Gastrocnemius medialis (tissue), 4 donors: ENCODE data around the gene MRFAP1. TPM values are rescaled to one million over a fixed set of nuclear protein-coding genes. Genes with fewer than 3 reads are reported as not detected.

Experiments used
- ATAC-seq, 2 donors: fragments of 150-250 bp; one replicate each; pipeline ENCODE4 v1.9.1; 2016
- DNase-seq, 2 donors: peaks; one replicate each; pipeline ENCODE4 v3.0.0-alpha.2; 2019
- H3K27ac ChIP-seq, 4 donors: fragments of 200-600 bp; sonication (generic); 1 replicate in 1 of 4; 2 replicates in 3 of 4; pipeline ENCODE4 v1.5.1; 2016 to 2018; ENCODE audit warnings: mild to moderate bottlenecking in 2 of 4, moderate library complexity in 1 of 4
- H3K27me3 ChIP-seq, 3 donors: fragments of 200-600 bp; sonication (generic) in 2 of 3; 1 replicate in 1 of 3; 2 replicates in 2 of 3; pipeline versions ENCODE4 v1.5.1 to v1.6.0; 2016 to 2019; ENCODE audit warnings: mild to moderate bottlenecking in 1 of 3, moderate library complexity in 1 of 3
- H3K36me3 ChIP-seq, 2 donors: fragments of 200-600 bp; sonication (generic) in 1 of 2; one replicate each; pipeline ENCODE4 v1.5.1; 2017 to 2018
- H3K4me1 ChIP-seq, 2 donors: fragments of 200-600 bp; sonication (generic) in 1 of 2; one replicate each; pipeline ENCODE4 v1.5.1; 2016 to 2017; ENCODE audit warnings: mild to moderate bottlenecking in 2 of 2
- H3K4me3 ChIP-seq, 4 donors: fragments of 200-600 bp; sonication (generic) in 3 of 4; 1 replicate in 1 of 4; 2 replicates in 3 of 4; pipeline ENCODE4 v1.5.1; 2016 to 2019; ENCODE audit warnings: mild to moderate bottlenecking in 2 of 4
- H3K9me3 ChIP-seq, 3 donors: fragments of 200-600 bp; sonication (generic) in 2 of 3; 1 replicate in 1 of 3; 2 replicates in 2 of 3; pipeline ENCODE4 v1.5.1; 2016 to 2019
- POLR2A ChIP-seq, 2 donors: fragments of 450-650 bp; IDR thresholded peaks; one replicate each; pipeline ENCODE4 v1.6.1; 2017; ENCODE audit warnings: antibody characterized with exemption in 2 of 2, mild to moderate bottlenecking in 2 of 2, moderate library complexity in 2 of 2
- in situ Hi-C, 4 donors: fragments of 200-750 bp; cut with MboI; loops; one replicate each; pipeline versions ENCODE4 v1.15.0 to v1.8.0; 2017; ENCODE audit warnings: low sequenced_read_pairs in 4 of 4
- intact Hi-C: fragments of 100-400 bp; cut with DNase I; formaldehyde crosslinking; loops from one replicate; pipeline ENCODE4 v1.15.1; 2023; ENCODE audit warnings: low total_unique reads
- total RNA-seq, 4 donors: library from RNA; depleted of rRNA; stranded (reverse); fragments of >200 nt; gene quantifications; one replicate each; pipeline versions ENCODE4 v1.1.0 to v1.2.3, GENCODE V29; 2016
- TF ChIP-seq, protein P1 (sequence below), 5 experiments: fragments of 450-650 bp in 3 of 5; fragments of 200-600 bp in 2 of 5; sonication (generic) in 2 of 5; IDR thresholded peaks in 4 of 5; conservative IDR thresholded peaks in 1 of 5; 1 replicate in 4 of 5; 2 replicates in 1 of 5; pipeline ENCODE4 v1.5.1; 2016 to 2019; ENCODE audit warnings: antibody characterized with exemption in 5 of 5, mild to moderate bottlenecking in 3 of 5, moderate library complexity in 3 of 5

The MRFAP1 gene
- total RNA-seq, 4 donors from 2014 or later, result 180 to 281 (median 206) TPM

DNA sequence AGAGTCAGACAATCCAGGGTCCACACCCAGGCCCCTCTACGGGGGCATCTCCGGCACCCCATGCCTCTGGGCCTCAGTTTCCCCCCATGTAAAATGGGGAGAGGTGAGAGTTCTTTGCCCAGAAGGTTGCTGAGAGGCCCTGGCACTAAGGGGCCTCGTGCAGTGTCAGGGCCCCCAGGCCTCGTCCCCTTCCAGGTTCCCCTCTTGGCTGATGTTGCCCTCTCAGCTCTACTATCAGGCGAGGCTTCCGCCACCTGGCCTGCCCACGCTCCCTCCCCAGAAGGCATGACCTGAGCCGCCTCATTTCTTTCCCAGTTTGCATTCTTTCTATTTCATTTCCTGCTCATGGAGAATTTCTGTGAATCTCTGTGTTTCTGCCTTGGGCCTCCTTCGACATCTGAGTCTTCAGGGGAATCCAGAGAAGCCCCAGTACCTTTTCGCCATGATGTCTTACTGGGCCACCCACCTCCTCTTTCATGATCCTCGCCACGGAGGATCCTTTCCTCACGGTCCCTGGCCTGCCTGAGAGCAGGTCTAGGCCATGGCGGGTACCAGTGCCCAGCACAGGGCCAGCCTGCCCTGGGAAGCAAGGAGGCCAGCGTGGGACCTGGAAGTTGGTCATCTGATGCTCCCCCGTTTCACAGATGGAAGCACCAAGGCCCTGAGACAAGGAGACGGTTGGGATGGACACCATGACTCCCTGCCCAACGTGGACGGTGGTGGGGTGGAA is 21.9 kb upstream of the MRFAP1 start:
- ATAC-seq, result no peak
- H3K4me3 ChIP-seq, result no peak overlapping the region
- H3K4me1 ChIP-seq, result no peaks in the 10 kb centered on the region
- H3K36me3 ChIP-seq, result peaks cover 0 to 11% of the 10 kb centered on the region in 2 donors
- H3K27me3 ChIP-seq, result no peaks in the 10 kb centered on the region
- no peak for DNase-seq
- no peaks in the 10 kb centered on the region for H3K9me3 ChIP-seq
- intact Hi-C loops, result no loop called here
- in situ Hi-C loops, result no loop called here
- no peak overlapping the region for H3K27ac ChIP-seq
- no peak for TF ChIP-seq POLR2A (IDR thresholded peaks at IDR 0.05)
- TF ChIP-seq, protein P1, sequence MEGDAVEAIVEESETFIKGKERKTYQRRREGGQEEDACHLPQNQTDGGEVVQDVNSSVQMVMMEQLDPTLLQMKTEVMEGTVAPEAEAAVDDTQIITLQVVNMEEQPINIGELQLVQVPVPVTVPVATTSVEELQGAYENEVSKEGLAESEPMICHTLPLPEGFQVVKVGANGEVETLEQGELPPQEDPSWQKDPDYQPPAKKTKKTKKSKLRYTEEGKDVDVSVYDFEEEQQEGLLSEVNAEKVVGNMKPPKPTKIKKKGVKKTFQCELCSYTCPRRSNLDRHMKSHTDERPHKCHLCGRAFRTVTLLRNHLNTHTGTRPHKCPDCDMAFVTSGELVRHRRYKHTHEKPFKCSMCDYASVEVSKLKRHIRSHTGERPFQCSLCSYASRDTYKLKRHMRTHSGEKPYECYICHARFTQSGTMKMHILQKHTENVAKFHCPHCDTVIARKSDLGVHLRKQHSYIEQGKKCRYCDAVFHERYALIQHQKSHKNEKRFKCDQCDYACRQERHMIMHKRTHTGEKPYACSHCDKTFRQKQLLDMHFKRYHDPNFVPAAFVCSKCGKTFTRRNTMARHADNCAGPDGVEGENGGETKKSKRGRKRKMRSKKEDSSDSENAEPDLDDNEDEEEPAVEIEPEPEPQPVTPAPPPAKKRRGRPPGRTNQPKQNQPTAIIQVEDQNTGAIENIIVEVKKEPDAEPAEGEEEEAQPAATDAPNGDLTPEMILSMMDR (IDR thresholded peaks at IDR 0.05 in 4 of 5, conservative IDR thresholded peaks at IDR 0.05 in 1 of 5), result no peak

DNA sequence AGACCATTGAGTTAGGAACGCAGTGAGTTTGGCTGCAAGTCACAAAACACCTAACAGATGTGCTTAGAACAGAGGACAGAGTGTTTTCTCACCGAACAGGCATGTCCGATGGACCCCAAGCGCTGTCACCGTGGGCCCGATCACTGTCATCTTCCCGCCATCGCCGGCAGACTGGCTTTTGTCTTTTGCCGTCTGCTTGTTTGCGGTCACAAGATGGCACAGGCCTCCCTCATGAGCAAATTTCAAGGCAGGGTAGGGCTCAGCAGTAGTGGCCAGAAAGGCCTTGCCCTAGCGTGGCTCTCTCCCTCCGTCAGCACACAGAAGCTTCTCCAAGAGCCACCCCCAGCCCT is 21.4 kb upstream of the MRFAP1 start:
- TF ChIP-seq POLR2A (IDR thresholded peaks at IDR 0.05), result no peak
- TF ChIP-seq, protein P1 (IDR thresholded peaks at IDR 0.05 in 4 of 5, conservative IDR thresholded peaks at IDR 0.05 in 1 of 5), result no peak
- in situ Hi-C loops (no loop called here), intact Hi-C loops (no loop called here)
- no peak overlapping the region for H3K27ac ChIP-seq
- H3K36me3 ChIP-seq, result peaks cover 0 to 11% of the 10 kb centered on the region in 2 donors
- no peak for ATAC-seq
- H3K4me1 ChIP-seq, result no peaks in the 10 kb centered on the region
- DNase-seq, result no peak
- no peak overlapping the region for H3K4me3 ChIP-seq
- H3K9me3 ChIP-seq, result no peaks in the 10 kb centered on the region
- no peaks in the 10 kb centered on the region for H3K27me3 ChIP-seq

DNA sequence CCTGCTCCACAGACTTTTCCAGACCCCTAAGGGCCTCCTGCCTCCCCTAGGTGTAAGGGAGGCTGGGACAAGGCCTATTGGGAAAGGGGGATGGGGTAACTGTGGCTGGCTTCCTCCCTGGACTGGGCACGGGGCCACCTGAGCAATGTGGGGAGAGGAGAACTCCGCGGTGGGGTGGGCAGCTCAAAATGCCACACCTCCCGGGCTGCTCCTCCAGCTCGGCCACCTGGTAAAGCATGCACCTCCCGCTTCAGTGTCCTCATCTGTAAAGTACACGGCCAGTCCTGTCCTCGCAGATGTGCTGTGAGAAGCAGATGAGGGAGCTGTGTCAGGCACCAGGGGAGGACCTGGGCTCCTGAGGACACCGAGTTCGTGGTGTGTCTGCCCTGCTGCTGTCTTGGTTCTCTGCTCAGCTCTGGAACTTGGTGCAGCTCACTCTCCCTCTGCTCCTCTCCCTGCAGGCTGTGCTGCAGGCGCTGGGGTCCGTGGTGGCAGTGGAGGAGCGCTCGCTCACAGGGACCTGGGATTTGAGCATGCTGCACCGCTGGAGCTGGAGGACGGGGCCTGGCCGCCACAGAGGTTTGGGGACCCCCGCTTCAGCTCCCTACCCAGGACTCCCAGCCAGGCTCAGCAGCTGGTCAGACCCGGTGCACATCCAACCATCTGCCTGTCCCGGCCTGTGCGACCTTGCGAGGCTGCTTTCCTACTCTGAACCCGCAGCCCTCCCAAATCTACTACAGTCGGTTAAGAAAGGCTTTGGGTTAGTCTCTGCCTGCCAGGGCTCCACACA is 20.8 kb upstream of the MRFAP1 start:
- DNase-seq (no peak), ATAC-seq (no peak)
- Histone ChIP-seq H3K27ac (no peak overlapping the region), H3K36me3 (peaks cover 0 to 11% of the 10 kb centered on the region in 2 donors), H3K27me3 (no peaks in the 10 kb centered on the region), H3K4me1 (no peaks in the 10 kb centered on the region), H3K4me3 (no peak overlapping the region), H3K9me3 (no peaks in the 10 kb centered on the region)
- in situ Hi-C loops (no loop called here), intact Hi-C loops (no loop called here)
- TF ChIP-seq, protein P1 (IDR thresholded peaks at IDR 0.05 in 4 of 5, conservative IDR thresholded peaks at IDR 0.05 in 1 of 5), result no peak
- TF ChIP-seq POLR2A (IDR thresholded peaks at IDR 0.05), result no peak

DNA sequence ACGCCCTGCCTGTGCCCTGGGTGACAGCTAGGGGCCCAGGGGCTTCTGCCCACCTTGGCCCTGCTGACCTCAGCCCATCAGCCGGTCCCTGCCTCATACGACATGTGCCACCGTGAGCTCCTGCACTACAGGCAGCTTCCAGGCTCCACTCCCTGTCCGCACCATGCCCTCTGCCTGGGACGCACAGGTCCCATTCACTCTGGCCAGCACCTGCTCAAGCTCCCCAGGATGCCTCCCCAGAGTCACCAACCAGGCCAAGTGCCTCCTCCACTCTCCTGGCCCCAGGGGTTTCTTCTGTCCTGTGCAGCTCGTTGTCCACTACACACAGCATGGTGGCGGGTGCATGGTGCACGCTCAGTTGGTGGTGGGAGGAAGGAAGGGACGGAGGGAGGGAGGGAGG is 20.2 kb upstream of the MRFAP1 start:
- intact Hi-C loops (no loop called here), in situ Hi-C loops (no loop called here)
- TF ChIP-seq POLR2A (IDR thresholded peaks at IDR 0.05), result no peak
- TF ChIP-seq, protein P1 (IDR thresholded peaks at IDR 0.05 in 4 of 5, conservative IDR thresholded peaks at IDR 0.05 in 1 of 5), result no peak
- H3K27me3 ChIP-seq, result no peaks in the 10 kb centered on the region
- no peak overlapping the region for H3K27ac ChIP-seq
- no peaks in the 10 kb centered on the region for H3K9me3 ChIP-seq
- ATAC-seq, result no peak
- H3K4me3 ChIP-seq, result no peak overlapping the region
- H3K36me3 ChIP-seq, result peaks cover 0 to 11% of the 10 kb centered on the region in 2 donors
- H3K4me1 ChIP-seq, result no peaks in the 10 kb centered on the region
- no peak for DNase-seq
